Activated CD8-positive, alpha-beta memory T cell treated with anti-CD3 and anti-CD28 coated beads, Interleukin-2, amount 50 U/mL, for 24 hours (primary cell): ENCODE data around the gene SLC15A4.

Experiments
- DNase-seq: peaks from one replicate; pipeline ENCODE4 v3.0.0-alpha.2; 2020; ENCODE audit errors: extremely low read depth

SLC15A4 gene

GRCh38 chr12:128794661-128795529 lies 28.9 kb downstream of the SLC15A4 start:
- no peak for DNase-seq

- no peak for DNase-seq
Measured at GRCh38 chr12:128793701-128794100, 30.1 kb downstream of the SLC15A4 start.

GRCh38 chr12:128792881-128793280 lies 30.9 kb downstream of the SLC15A4 start:
- no peak for DNase-seq

- no peak for DNase-seq
Measured at GRCh38 chr12:128792398-128792797, 31.4 kb downstream of the SLC15A4 start.

GRCh38 chr12:128791395-128792322 lies 32.1 kb downstream of the SLC15A4 start:
- no peak for DNase-seq

- DNase-seq: no peak
Measured at GRCh38 chr12:128790653-128791373, 32.9 kb downstream of the SLC15A4 start.

- DNase-seq: no peak
Measured at GRCh38 chr12:128790221-128790620, 33.5 kb downstream of the SLC15A4 start.

GRCh38 chr12:128789356-128789929 lies 34.3 kb downstream of the SLC15A4 start:
- DNase-seq: no peak

GRCh38 chr12:128787827-128788226 lies 35.9 kb downstream of the SLC15A4 start:
- DNase-seq: no peak

- DNase-seq: no peak
Measured at GRCh38 chr12:128786741-128787391, 36.9 kb downstream of the SLC15A4 start.

GRCh38 chr12:128784030-128784760 lies 39.6 kb downstream of the SLC15A4 start:
- DNase-seq: no peak

- DNase-seq: no peak
Measured at GRCh38 chr12:128783129-128783574, 40.6 kb downstream of the SLC15A4 start.

- no peak for DNase-seq
Measured at GRCh38 chr12:128779901-128780300, 43.9 kb downstream of the SLC15A4 start.

GRCh38 chr12:128772249-128772648 lies 51.5 kb downstream of the SLC15A4 start:
- no peak for DNase-seq

- no peak for DNase-seq
Measured at GRCh38 chr12:128771681-128772080, 52.1 kb downstream of the SLC15A4 start.

- no peak for DNase-seq
Measured at GRCh38 chr12:128767518-128767917, 56.2 kb downstream of the SLC15A4 start.

GRCh38 chr12:128766738-128767501 lies 56.8 kb downstream of the SLC15A4 start:
- no peak for DNase-seq

- no peak for DNase-seq
Measured at GRCh38 chr12:128763395-128763794, 60.4 kb downstream of the SLC15A4 start.

- no peak for DNase-seq
Measured at GRCh38 chr12:128761379-128761790, 62.4 kb downstream of the SLC15A4 start.
